Neuron (in vitro differentiated cells): Measurements from ENCODE around the gene ZNF488.
"Not testable (repeated sequence)": the region's sequence is repeated elsewhere in the genome, so short reads cannot be mapped to it uniquely, and the experiment has no call there.

ENCODE experiments used
- H2AFZ ChIP-seq: one replicate; pipeline ENCODE4 v1.6.1; 2013; ENCODE audit warnings: low read depth, mild to moderate bottlenecking, inconsistent platforms, low read length, moderate library complexity
- H3K27me3 ChIP-seq: one replicate; pipeline ENCODE4 v1.6.1; 2013; ENCODE audit warnings: low read length; ENCODE audit not compliant: insufficient read depth
- H3K36me3 ChIP-seq: one replicate; pipeline ENCODE4 v1.6.1; 2013; ENCODE audit warnings: low read length; ENCODE audit not compliant: insufficient read depth
- H3K4me1 ChIP-seq: one replicate; pipeline ENCODE4 v1.6.1; 2013; ENCODE audit warnings: low read length; ENCODE audit not compliant: insufficient read depth
- H3K4me3 ChIP-seq: 2 replicates; pipeline ENCODE4 v1.5.1; 2013; ENCODE audit warnings: mild to moderate bottlenecking, low read length, moderate library complexity
- H3K9me3 ChIP-seq: one replicate; pipeline ENCODE4 v1.6.1; 2013; ENCODE audit warnings: low read length

ZNF488 gene

DNA sequence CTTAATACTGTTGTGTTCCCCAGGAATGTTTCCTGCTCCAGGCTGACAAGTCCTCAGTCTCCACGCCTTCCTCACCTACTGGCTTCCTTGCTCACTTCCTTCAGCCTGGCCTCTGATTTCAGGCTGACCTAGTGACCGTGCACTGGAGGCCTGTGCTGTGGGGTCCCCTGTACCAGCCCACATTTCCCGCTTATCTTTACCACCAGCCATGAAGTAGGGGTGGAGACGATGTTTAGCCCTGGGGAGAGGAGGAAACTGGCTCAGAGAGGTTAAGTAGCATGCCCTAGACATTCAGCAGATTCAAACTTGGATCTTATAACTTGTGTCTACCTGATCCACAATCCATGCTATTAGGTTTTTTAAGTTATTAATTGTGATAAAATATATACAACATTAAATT, 4.8 kb upstream of the ZNF488 start:
- Histone ChIP-seq H3K27me3 (peaks cover 2% of the 10 kb centered on the region), H3K4me3 (no peak overlapping the region), H3K4me1 (peaks cover 3% of the 10 kb centered on the region), H3K9me3 (no peaks in the 10 kb centered on the region), H3K36me3 (no peaks in the 10 kb centered on the region), H2AFZ (no peak overlapping the region)

DNA sequence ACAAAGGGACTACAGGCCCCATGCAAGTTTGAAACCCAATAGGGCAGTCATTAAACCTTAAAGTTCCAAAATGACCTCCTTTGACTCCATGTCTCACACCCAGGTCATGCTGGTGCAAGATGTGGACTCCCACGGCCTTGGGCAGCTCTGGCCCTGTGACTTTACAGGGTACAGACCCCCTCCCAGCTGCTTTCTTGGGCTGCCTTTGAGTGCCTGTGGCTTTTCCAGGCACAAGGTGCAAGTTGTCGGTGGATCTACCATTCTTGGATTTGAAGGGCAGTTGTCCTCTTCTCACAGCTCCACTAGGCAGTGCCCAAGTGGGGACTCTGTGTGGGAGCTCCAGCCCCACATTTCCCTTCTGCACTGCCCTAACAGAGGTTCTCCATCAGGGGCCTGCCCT, 2.0 kb upstream of the ZNF488 start:
- H3K4me3 ChIP-seq, H3K4me1 ChIP-seq, H3K9me3 ChIP-seq, H2AFZ ChIP-seq, H3K27me3 ChIP-seq, H3K36me3 ChIP-seq: not testable (repeated sequence)

DNA sequence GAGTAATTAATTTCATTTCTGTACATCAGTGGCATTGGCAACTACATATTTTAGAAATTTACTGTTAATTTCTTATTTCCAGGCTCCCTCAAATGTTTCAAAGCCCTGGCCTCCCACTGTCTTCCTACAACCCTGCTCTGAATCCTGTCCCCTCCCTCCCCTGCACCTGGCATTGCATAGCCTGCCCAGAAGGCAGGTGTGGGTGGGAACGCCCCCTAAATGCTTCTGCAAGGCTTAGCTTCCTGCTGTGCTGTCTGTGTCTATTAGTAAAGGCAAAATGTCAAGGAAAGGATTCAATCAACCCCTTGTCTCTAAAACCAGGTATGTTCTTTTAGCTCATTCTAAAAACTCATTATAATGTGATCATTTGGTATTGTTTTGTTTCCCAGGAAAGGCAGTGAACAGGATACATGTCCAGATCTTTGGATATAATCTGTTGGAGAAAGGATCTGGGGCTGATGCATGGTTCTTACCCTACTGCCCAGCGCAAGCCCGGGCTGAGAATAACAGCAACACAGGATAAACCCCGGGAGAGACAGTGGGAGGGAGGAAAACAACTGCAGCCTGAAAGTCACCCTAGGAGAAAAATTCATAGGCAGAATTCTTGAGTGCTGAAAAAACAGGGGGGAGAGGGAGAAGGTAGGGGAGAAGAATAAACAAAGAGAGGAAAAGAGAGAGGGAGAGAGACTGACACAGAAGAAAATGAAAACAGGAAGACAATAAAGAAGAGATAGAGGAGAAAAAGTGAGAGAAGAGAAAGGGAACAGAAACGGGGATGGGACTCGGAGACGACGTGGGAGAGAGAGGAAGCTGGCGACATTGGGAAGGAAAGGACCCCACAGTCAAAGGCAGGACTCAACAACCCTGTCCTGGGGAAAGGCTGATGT, 589 bp downstream of the ZNF488 start:
- no peaks in the 10 kb centered on the region for H3K27me3 ChIP-seq
- H3K36me3 ChIP-seq, result no peaks in the 10 kb centered on the region
- H3K4me3 ChIP-seq, result peak overlapping the region; percentile 53
- H3K9me3 ChIP-seq, result no peaks in the 10 kb centered on the region
- H2AFZ ChIP-seq, result peak overlapping the region; percentile 83
- H3K4me1 ChIP-seq, result peaks cover 8% of the 10 kb centered on the region

DNA sequence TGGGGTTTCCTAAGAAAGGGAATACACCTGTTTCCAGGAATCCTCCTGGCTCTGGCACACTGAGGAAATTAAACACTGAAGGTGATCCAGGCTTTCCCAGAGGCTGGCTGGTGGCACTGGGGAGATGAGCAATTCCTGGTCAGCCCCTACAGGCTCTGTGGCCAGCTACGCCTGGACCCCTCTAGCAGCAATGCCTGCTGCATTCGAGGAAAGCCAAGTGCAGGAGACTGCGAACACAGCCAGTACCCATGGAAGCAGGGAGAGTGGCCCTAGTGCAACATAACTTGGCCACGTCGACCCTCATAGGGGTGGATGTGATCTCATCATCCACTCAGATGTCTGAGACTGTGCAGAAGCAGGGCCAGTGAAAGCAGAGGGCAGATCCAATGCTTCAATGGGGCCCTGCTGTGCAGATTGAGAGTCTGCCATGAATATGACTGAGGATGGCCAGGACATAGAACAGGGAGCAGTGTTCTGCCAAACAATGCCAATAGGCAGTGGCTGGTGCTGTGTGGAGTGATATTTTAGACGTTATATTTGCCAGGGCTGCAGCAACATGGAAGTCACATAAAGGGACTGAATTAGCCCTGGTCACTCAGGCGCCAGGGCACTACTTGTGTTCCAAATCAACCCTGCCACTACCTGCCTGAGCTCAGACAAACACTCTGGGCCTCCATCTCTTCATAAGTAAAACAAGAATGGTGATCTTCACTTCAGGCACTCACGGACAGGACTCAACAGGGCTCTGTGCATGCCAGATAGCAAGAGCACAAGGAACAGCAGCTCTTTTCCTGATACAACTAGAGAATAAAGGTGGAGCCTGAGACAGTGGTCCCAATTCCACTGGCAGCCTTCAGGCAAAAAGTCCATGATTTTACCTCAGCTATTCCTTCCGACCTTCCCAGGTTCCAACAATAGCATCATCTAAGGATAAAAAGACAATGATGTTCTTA, 2.4 kb downstream of the ZNF488 start:
- Histone ChIP-seq H3K4me3 (no peak overlapping the region), H3K27me3 (no peaks in the 10 kb centered on the region), H3K4me1 (peaks cover 8% of the 10 kb centered on the region), H3K9me3 (no peaks in the 10 kb centered on the region), H3K36me3 (no peaks in the 10 kb centered on the region), H2AFZ (no peak overlapping the region)

DNA sequence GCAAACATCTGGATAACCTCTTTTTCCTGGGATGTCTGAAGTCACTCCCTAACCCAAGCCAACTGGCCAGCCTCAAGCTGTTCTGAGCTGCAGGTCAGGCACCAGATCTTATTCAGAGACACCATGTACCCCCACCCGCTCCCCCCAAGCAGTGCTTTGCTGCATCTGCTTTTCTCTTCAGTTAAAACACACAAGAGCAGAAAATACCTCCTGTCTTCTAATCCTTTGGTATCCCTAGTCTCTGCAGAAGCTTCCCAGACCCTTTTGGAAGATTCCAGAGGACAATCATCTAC, 3.0 kb downstream of the ZNF488 start:
- peaks cover 8% of the 10 kb centered on the region for H3K4me1 ChIP-seq
- no peak overlapping the region for H3K4me3 ChIP-seq
- H3K9me3 ChIP-seq, result no peaks in the 10 kb centered on the region
- no peak overlapping the region for H2AFZ ChIP-seq
- H3K36me3 ChIP-seq, result no peaks in the 10 kb centered on the region
- H3K27me3 ChIP-seq, result no peaks in the 10 kb centered on the region

DNA sequence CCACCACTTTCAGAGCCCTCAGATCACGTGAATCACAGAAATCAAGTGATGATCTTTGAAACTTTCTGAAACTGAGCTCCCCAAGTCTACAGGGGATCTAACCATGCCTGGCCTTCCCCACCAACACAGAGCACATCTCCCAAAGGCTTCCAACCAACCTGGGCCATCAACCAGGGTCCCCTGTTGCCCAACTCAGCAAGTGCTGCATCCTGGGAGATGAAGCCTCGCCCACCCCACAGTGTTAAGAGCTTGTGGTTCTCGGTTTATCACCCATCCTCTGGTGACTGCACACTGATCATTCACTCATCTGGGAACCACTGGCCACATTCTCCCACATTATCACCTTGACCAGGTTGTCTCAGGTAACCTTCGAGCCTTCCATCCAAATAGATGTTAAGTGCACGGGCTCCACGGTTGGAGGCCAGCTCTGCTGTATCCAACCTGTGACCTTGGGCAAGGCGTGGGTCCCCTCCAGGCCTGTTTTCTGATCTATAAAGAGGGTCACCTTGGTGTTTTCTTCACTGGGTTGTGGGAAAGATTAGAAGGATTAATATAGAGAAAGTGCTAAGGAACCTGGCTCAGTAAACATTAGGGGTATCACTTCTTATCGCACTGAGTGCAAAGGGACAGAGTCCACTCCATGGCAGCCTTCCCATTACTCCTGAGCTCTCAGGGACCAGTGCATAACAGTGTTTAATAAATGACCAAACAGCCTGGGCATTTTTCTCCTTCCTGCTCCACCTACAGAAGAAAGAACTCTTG, 3.6 kb downstream of the ZNF488 start:
- Histone ChIP-seq H3K9me3 (no peaks in the 10 kb centered on the region), H3K36me3 (no peaks in the 10 kb centered on the region), H3K27me3 (no peaks in the 10 kb centered on the region), H3K4me3 (no peak overlapping the region), H2AFZ (no peak overlapping the region), H3K4me1 (peaks cover 8% of the 10 kb centered on the region)

DNA sequence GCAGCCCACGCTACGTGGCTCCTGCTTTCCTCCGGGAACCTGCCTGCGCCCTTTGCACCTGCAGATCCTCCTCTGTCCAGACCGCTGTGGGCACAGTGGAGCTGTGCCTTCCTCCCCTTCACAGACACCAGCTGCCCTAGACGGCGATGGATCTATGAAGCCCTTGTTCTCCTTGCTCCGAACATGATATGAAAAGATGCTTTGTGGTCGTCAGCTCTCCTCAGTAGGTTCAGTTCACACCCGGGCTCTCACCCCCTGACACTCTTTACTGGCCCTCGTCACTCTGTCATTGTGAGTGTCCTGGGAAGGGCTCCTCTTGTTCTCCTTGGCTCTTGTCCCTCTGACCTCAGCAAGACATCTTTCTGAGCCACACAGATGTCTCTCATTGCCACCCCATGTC, 4.2 kb downstream of the ZNF488 start:
- no peaks in the 10 kb centered on the region for H3K27me3 ChIP-seq
- H3K36me3 ChIP-seq, result no peaks in the 10 kb centered on the region
- H3K4me1 ChIP-seq, result peaks cover 7% of the 10 kb centered on the region

DNA sequence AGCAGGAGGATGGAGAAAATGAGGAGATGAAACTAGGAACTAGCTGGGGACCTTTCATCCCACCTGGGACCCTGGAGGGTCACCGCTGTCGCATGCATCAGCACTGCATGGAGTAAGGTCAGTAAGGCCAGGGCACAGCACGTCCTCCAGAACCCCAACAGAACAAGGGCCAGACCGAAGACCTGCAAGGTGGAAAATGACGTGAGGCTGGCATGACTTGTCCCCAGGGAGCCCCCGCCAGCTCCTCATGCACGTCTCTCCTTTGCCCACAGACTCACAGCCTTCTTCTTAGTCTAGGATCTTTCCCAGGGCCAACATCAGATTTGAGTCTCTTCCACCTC, 4.7 kb downstream of the ZNF488 start:
- Histone ChIP-seq H3K4me1 (peaks cover 6% of the 10 kb centered on the region), H3K4me3 (no peak overlapping the region), H3K27me3 (no peaks in the 10 kb centered on the region), H2AFZ (no peak overlapping the region), H3K9me3 (no peaks in the 10 kb centered on the region), H3K36me3 (no peaks in the 10 kb centered on the region)

More for the DNA sequence above, 4.2 kb downstream of the ZNF488 start:
- Histone ChIP-seq H3K9me3 (no peaks in the 10 kb centered on the region), H2AFZ (no peak overlapping the region), H3K4me3 (no peak overlapping the region)

DNA sequence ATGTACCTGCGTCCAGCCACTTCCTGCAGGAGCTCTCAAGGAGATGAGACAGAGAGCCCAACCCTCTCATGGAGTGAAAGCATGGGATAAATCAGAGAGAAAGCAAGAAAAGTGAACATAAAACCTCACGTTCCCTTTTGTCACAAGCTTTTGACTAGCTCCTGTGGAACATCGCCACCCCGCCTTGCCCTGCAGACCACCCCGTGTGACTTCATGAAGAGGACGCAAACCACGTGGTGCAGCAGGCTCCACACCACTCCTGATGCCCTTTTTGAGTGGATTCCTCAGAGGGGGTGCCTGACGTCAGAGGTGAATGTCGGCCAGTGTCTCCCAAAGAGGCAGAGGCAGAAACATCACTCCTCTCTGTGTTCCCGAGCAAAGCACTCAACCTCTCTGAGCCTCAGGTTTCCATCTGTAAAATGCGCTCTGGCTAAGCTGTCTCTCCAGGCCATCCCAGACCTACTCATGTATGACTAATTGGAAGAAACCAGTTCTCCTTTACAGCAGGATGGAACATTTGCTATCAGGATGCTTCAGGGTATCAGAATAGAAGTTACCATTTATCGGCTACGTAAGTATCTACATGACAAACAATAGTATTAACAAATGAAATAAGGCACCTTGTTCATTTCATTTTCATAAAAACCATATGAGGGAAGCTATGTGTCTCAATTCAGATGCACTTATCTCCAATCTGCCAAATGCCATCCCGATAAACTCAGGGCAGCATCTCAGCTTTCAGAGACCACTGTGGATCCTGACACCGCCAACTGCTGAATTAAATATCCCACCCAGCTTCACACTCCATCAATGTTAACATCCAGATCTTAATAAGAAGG, 5.3 kb downstream of the ZNF488 start:
- no peaks in the 10 kb centered on the region for H3K27me3 ChIP-seq
- H3K36me3 ChIP-seq, result no peaks in the 10 kb centered on the region
- H3K9me3 ChIP-seq, result no peaks in the 10 kb centered on the region
- H3K4me3 ChIP-seq, result no peak overlapping the region
- peaks cover 4% of the 10 kb centered on the region for H3K4me1 ChIP-seq
- no peak overlapping the region for H2AFZ ChIP-seq

DNA sequence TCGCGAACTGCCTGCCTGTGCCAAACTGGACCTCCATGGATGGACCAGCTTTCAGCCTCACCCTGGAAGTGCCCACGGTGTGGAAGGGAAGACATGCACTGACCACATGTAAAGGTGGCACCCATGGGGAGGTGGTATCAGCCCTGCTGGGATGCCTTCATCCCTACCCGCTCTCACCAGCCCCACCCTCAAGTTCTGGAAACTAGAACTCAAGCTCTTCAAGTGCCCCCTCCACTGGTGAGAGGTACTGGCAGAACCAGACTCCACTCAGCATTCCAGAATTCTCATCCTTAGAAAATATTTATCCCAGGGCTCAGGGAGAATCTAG, 5.9 kb downstream of the ZNF488 start:
- Histone ChIP-seq H2AFZ (no peak overlapping the region), H3K27me3 (no peaks in the 10 kb centered on the region), H3K4me1 (no peaks in the 10 kb centered on the region), H3K36me3 (no peaks in the 10 kb centered on the region), H3K9me3 (no peaks in the 10 kb centered on the region), H3K4me3 (no peak overlapping the region)

DNA sequence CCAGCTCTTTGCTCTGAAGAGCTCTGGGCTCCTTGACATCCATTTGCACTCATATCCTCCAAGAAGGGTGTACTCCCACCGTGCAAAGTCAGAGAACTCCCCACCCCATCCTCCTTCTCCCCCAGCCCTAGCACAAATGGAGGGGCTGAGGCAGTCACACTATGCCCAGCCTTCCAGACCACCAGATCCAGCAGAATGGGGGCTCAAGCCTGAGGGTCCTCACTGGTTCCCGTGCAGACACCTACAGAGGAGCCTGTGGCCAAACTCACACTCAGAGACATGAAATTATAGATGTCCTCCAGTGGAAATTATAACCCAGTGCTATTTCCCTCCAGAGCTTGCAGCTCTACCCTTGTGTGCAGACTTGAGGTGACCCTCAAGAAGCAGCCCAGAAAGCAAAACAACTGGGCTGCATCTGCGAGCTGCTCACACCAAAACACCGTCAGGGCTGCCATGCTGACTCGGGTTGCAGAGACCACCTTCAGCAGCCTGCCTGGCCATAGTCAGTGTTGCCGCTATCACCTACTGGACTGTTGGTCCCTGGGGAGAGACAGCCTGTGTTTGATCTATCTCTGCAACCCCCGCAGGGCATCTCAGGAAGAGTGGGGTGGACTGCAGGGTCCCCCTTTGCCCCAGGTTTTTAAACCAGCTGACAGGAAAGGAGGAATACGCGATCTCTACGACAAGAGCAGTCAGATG, 7.4 kb downstream of the ZNF488 start:
- Histone ChIP-seq H3K4me3 (no peak overlapping the region), H3K9me3 (no peaks in the 10 kb centered on the region), H3K36me3 (no peaks in the 10 kb centered on the region), H3K27me3 (no peaks in the 10 kb centered on the region), H2AFZ (no peak overlapping the region), H3K4me1 (no peaks in the 10 kb centered on the region)
